Upper lobe of left lung (tissue), 6 donors: Measurements from ENCODE around the gene MEIOSIN. TPM values are rescaled to one million over a fixed set of nuclear protein-coding genes. Genes with fewer than 3 reads are reported as not detected.
"Not testable (repeated sequence)": the region's sequence is repeated elsewhere in the genome, so short reads cannot be mapped to it uniquely, and the experiment has no call there.

Source experiments
- ATAC-seq, 2 donors: fragments of 200-7000 bp; cut with Tn5 transposase; one replicate each; pipeline ENCODE4 v1.9.1; 2022; ENCODE audit warnings: mild to moderate bottlenecking in 2 of 2, moderate library complexity in 2 of 2; ENCODE audit not compliant: low FRiP score in 2 of 2
- DNase-seq, 2 donors: peaks; one replicate each; pipeline ENCODE4 v3.0.0-alpha.2; 2019 to 2020
- H3K27ac ChIP-seq, 4 donors: fragments of 200-600 bp; sonication (generic); one replicate each; pipeline ENCODE4 v1.5.1; 2016 to 2019
- H3K27me3 ChIP-seq, 4 donors: fragments of 200-600 bp; sonication (generic); one replicate each; pipeline ENCODE4 v1.5.1; 2017 to 2019
- H3K36me3 ChIP-seq, 4 donors: fragments of 200-600 bp; sonication (generic); one replicate each; pipeline ENCODE4 v1.5.1; 2016 to 2019
- H3K4me1 ChIP-seq, 4 donors: fragments of 200-600 bp; sonication (generic); one replicate each; pipeline ENCODE4 v1.5.1; 2018 to 2019
- H3K4me3 ChIP-seq, 4 donors: fragments of 200-600 bp; sonication (generic); one replicate each; pipeline ENCODE4 v1.5.1; 2017 to 2019; ENCODE audit warnings: mild to moderate bottlenecking in 2 of 4, moderate library complexity in 1 of 4
- H3K9me3 ChIP-seq, 4 donors: fragments of 200-600 bp; sonication (generic); one replicate each; pipeline ENCODE4 v1.5.1; 2018 to 2019
- CTCF ChIP-seq, 6 experiments: fragments of 450-650 bp in 4 of 6; fragments of 200-600 bp in 2 of 6; sonication (generic) in 2 of 6; IDR thresholded peaks; one replicate each; pipeline ENCODE4 v1.5.1; 2016 to 2019; ENCODE audit warnings: antibody characterized with exemption in 6 of 6
- EP300 ChIP-seq, 4 donors: sonication (generic); formaldehyde crosslinking; IDR thresholded peaks; one replicate each; pipeline ENCODE4 v1.5.1; 2017; ENCODE audit warnings: antibody characterized with exemption in 4 of 4, control low read depth in 2 of 4
- POLR2A ChIP-seq, 4 donors: fragments of 450-650 bp; IDR thresholded peaks; one replicate each; pipeline ENCODE4 v1.5.1; 2016 to 2017; ENCODE audit warnings: antibody characterized with exemption in 4 of 4, mild to moderate bottlenecking in 2 of 4
- POLR2AphosphoS5 ChIP-seq, 2 donors: sonication (generic); formaldehyde crosslinking; IDR thresholded peaks; one replicate each; pipeline ENCODE4 v1.5.1; 2017; ENCODE audit warnings: antibody characterized with exemption in 2 of 2
- WGBS, 2 donors: methylation state at CpG; one replicate each; pipeline ENCODE4 v1.1.5; 2017 to 2018; 5-methylcytosine and 5-hydroxymethylcytosine counted together
- total RNA-seq, 6 donors: library from RNA; depleted of rRNA in 4 of 6; stranded (reverse); fragments of >200 nt in 4 of 6; gene quantifications; one replicate each; pipeline versions ENCODE4 v1.1.0 to v1.2.1, GENCODE V29; 2016 to 2021
- donor health status: DM: no; HTN: no; CAD: no; lungs with moderate emphysema.
- donor health status: DM: no; HTN: yes; CAD: no; lungs with severe emphysema.

Gene MEIOSIN
- not detected for total RNA-seq

DNA sequence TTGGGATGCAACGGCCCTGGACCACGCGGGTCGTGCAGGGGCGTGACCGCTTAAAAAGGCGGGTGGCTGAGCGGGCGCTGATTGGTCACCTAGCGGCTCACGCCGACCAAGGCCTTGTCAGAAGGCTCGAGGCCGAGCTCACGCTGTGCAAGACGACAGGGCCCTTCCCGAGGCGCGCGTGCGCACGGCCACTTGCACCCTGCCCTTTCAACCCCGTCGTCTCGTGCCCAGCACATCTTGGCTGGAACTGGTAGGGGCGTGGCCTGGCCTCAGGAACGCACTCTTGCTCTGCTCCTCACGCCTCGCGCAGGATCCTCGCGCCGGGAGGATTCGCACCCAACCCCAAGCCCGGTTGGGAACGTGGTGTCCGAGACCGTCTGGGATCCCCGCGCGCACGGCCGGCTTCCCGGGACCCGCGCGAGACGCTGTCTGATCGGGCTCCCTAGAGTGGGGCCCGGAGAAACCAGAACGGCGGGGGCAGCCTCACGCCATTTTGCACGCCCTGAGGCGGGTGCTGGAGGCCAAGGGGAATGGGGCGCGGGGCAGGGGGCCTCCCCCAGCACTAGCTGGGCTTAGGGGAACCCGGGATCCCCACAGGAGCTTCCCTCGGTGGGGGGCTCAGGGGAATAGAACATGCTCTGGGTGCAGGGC, at the start of gene MEIOSIN:
Gene MEIOSIN, plus strand, starts transcription at position 280 of the 651 bp plus-strand sequence. CDS start 1,938 bp downstream, outside the sequence.
- DNase-seq (peak in 1 of 2 donors; percentile 85), ATAC-seq (no peak)
- Histone ChIP-seq H3K4me1 (peaks cover 13 to 21% (median 15%) of the 10 kb centered on the region in 4 donors), H3K27ac (no peak within 1 kb of the TSS), H3K36me3 (no peaks in the 10 kb centered on the region), H3K27me3 (no peaks in the 10 kb centered on the region), H3K9me3 (no peaks in the 10 kb centered on the region), H3K4me3 (no peak within 1 kb of the TSS)
- 93% methylated on average over 55 to 59 of the region's 59 CpGs for WGBS, 2 donors
- TF ChIP-seq POLR2A (IDR thresholded peaks at IDR 0.05) = no peak

DNA sequence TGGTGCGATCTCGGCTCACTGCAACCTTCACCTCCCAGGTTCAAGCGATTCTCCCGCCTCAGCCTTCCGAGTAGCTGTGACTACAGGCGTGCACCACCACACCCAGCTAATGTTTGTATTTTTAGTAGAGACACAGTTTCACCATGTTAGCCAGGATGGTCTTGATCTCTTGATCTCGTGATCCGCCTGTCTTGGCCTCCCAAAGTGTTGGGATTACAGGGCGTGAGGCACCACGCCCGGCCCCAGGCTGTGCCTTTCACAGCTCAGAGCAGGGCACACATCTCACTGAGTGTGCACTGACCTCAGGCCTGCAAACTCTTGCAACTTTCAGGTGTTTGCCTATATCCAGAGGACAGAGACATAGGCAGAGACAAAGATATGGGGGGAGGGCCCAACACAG, 48.2 kb upstream of the MEIOSIN start:
- H3K36me3 ChIP-seq = peaks cover 17 to 54% (median 35%) of the 10 kb centered on the region in 4 donors
- not testable (repeated sequence) for H3K27ac ChIP-seq, H3K27me3 ChIP-seq, ATAC-seq, H3K9me3 ChIP-seq, H3K4me3 ChIP-seq, DNase-seq
- H3K4me1 ChIP-seq = peaks cover 8 to 14% (median 11%) of the 10 kb centered on the region in 4 donors
- 89 to 95% methylated on average over 11 of the region's 11 CpGs for WGBS, 2 donors

GRCh38 chr19:45687599-45687998, 45.6 kb upstream of the MEIOSIN start:
- no peak for TF ChIP-seq POLR2AphosphoS5 (IDR thresholded peaks at IDR 0.05)
- TF ChIP-seq POLR2A (IDR thresholded peaks at IDR 0.05) = no peak
- no peak for TF ChIP-seq CTCF (IDR thresholded peaks at IDR 0.05)
- TF ChIP-seq EP300 (IDR thresholded peaks at IDR 0.05) = no peak
- Histone ChIP-seq H3K4me1 (peaks cover 7 to 11% (median 9%) of the 10 kb centered on the region in 4 donors), H3K27ac (no peak overlapping the region), H3K4me3 (no peak overlapping the region), H3K27me3 (no peaks in the 10 kb centered on the region), H3K9me3 (no peaks in the 10 kb centered on the region), H3K36me3 (peaks cover 17 to 54% (median 35%) of the 10 kb centered on the region in 4 donors)
- DNase-seq (no peak), ATAC-seq (no peak)
- 89 to 90% methylated on average over 9 of the region's 9 CpGs for WGBS, 2 donors

DNA sequence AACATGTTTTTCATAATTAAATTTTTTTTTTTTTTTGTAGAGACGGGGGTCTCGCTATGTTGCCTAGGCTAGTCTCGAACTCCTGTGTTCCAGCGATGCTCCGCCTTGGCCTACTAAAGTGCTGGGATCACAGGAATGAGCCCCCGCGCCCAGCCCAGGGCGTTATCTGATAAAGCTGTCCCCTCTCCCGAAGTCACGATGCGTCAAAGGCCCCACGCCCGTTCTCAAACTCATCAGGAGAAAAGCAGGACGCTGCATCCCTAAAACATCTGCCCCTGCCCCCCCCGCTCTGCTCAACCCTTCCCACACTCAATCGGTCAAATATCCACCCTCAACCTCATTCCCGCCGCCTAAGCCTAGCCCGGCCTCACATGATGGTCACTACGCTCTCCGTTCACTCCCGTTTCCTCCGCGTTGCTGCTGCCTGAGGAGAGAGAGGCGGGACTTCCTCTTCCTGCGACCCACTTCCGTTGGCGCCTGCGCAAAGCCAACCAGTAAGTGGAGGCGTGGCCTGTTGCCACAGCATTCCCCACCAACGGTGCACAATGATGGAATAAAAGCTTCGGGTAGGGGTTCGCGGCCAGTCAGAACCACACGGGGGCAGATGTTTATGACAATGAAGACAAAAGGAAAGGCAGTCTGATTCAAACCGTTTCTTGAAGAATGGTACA, 41.6 kb upstream of the MEIOSIN start, which contains the start of gene SNRPD2:
Gene SNRPD2, minus strand, starts transcription at position 438 of the 671 bp plus-strand sequence. Its CDS starts 65 bp downstream, at position 373.
- H3K27me3 ChIP-seq = no peaks in the 10 kb centered on the region
- H3K27ac ChIP-seq = peak within 1 kb of the TSS; percentile 89 to 95 (median 92)
- peaks cover 13 to 19% (median 17%) of the 10 kb centered on the region in 4 donors for H3K4me1 ChIP-seq
- DNase-seq (peak in 1 of 2 donors; percentile 93), ATAC-seq (peak; percentile 92 to 93)
- 0 to 1% methylated on average over 32 to 36 of the region's 36 CpGs for WGBS, 2 donors
- H3K36me3 ChIP-seq = peaks cover 16 to 39% (median 28%) of the 10 kb centered on the region in 4 donors
- peak within 1 kb of the TSS; percentile 72 to 94 (median 90) for H3K4me3 ChIP-seq
- no peaks in the 10 kb centered on the region for H3K9me3 ChIP-seq
- TF ChIP-seq EP300 (IDR thresholded peaks at IDR 0.05) (no peak), POLR2AphosphoS5 (IDR thresholded peaks at IDR 0.05) (peak; percentile 93 to 98), POLR2A (IDR thresholded peaks at IDR 0.05) (peak in 3 of 4 donors; percentile 49 to 89 (median 81)), CTCF (IDR thresholded peaks at IDR 0.05) (peak in 1 of 6 experiments; percentile 19)

- peak; percentile 96 to 99 for DNase-seq
- H3K9me3 ChIP-seq = no peaks in the 10 kb centered on the region
- peak within 1 kb of the TSS; percentile 72 to 94 (median 90) for H3K4me3 ChIP-seq
- H3K27ac ChIP-seq = peak within 1 kb of the TSS; percentile 89 to 95 (median 92)
- ATAC-seq = peak; percentile 95 to 99
- TF ChIP-seq EP300 (IDR thresholded peaks at IDR 0.05) = peak in 1 of 4 donors; percentile 61
- peak; percentile 37 to 71 for TF ChIP-seq POLR2AphosphoS5 (IDR thresholded peaks at IDR 0.05)
- TF ChIP-seq POLR2A (IDR thresholded peaks at IDR 0.05) = peak in 3 of 4 donors; percentile 38 to 76 (median 51)
- TF ChIP-seq CTCF (IDR thresholded peaks at IDR 0.05) = no peak
- peaks cover 13 to 19% (median 17%) of the 10 kb centered on the region in 4 donors for H3K4me1 ChIP-seq
- no peaks in the 10 kb centered on the region for H3K27me3 ChIP-seq
- whole genome bisulfite sequencing, 2 donors = 0 to 1% methylated on average over 27 to 36 of the region's 70 CpGs
- peaks cover 8 to 31% (median 20%) of the 10 kb centered on the region in 4 donors for H3K36me3 ChIP-seq
These were observed 40.8 kb upstream of the MEIOSIN start, which contains the start of gene QPCTL for GRCh38 chr19:45692187-45693105. QPCTL (plus strand) TSS chr19:45692666; CDS start chr19:45692704, 38 bp downstream.
